Spinal cord (tissue), 10 donors: ENCODE data around the gene PRTG. TPM values are rescaled to one million over a fixed set of nuclear protein-coding genes. Genes with fewer than 3 reads are reported as not detected.
A peak's percentile ranks its signal among the peaks of the same experiment; 100 is the strongest.

Source experiments
- DNase-seq, 6 donors: peaks; one replicate each; pipeline versions ENCODE4 v3.0.0 to v3.0.0-alpha.2; 2013 to 2015; ENCODE audit warnings: low spot score in 6 of 6, low read depth in 4 of 6
- H3K27ac ChIP-seq: one replicate; pipeline ENCODE4 v1.5.1; 2013; ENCODE audit warnings: low read depth, low read length, control low read depth
- H3K27me3 ChIP-seq: one replicate; pipeline ENCODE4 v1.6.1; 2013; ENCODE audit warnings: low read length; ENCODE audit not compliant: control insufficient read depth, insufficient read depth
- H3K36me3 ChIP-seq: one replicate; pipeline ENCODE4 v1.6.1; 2013; ENCODE audit warnings: low read length; ENCODE audit not compliant: control insufficient read depth, insufficient read depth
- H3K4me1 ChIP-seq: one replicate; pipeline ENCODE4 v1.6.1; 2013; ENCODE audit warnings: low read length; ENCODE audit not compliant: control insufficient read depth, insufficient read depth
- H3K4me3 ChIP-seq: one replicate; pipeline ENCODE4 v1.5.1; 2013; ENCODE audit warnings: low read depth, low read length, control low read depth
- H3K9me3 ChIP-seq: one replicate; pipeline ENCODE4 v1.6.1; 2013; ENCODE audit warnings: low read length; ENCODE audit not compliant: control insufficient read depth, insufficient read depth
- WGBS: methylation state at CpG from one replicate; pipeline ENCODE4 v1.1.5; 2013; ENCODE audit warnings: missing lambda C conversion rate; ENCODE audit not compliant: insufficient coverage; 5-methylcytosine and 5-hydroxymethylcytosine counted together
- polyA plus RNA-seq, 2 donors: library from polyadenylated mRNA; unstranded; fragments of 120-200 nt; gene quantifications; one replicate each; pipeline ENCODE4 v1.2.1, GENCODE V29; 2013; ENCODE audit not compliant: insufficient read length in 2 of 2
- total RNA-seq, 2 donors: library from RNA; depleted of rRNA in 1 of 2; stranded (reverse); fragments of 120-200 nt in 1 of 2; fragments of >200 nt in 1 of 2; gene quantifications; one replicate each; pipeline versions ENCODE4 v1.2.3 to v1.2.4, GENCODE V29; 2013 to 2014
- donor health status: healthy.

PRTG gene
- total and polyA plus RNA-seq, 4 donors: 3.0 to 11.9 (median 7.5) TPM

GRCh38 chr15:55658886-55659285 lies 84.1 kb downstream of the PRTG start:
- no peak for DNase-seq
- H3K4me1 ChIP-seq: no peaks in the 10 kb centered on the region
- H3K27ac ChIP-seq: no peak overlapping the region
- WGBS: no CpG with 5 or more reads among the region's 1 CpG
- H3K9me3 ChIP-seq: no peaks in the 10 kb centered on the region
- H3K27me3 ChIP-seq: no peaks in the 10 kb centered on the region
- no peak overlapping the region for H3K4me3 ChIP-seq
- no peaks in the 10 kb centered on the region for H3K36me3 ChIP-seq

- H3K27ac ChIP-seq: no peak overlapping the region
- WGBS: 30% methylated on average over 3 of the region's 4 CpGs
- DNase-seq: no peak
- peaks cover 5% of the 10 kb centered on the region for H3K4me1 ChIP-seq
- H3K27me3 ChIP-seq: peaks cover 2% of the 10 kb centered on the region
- H3K4me3 ChIP-seq: no peak overlapping the region
- H3K36me3 ChIP-seq: no peaks in the 10 kb centered on the region
- H3K9me3 ChIP-seq: no peaks in the 10 kb centered on the region
These were observed 88.4 kb downstream of the PRTG start for GRCh38 chr15:55654561-55655031.

GRCh38 chr15:55652909-55653495 lies 90.0 kb downstream of the PRTG start:
- WGBS: no CpG with 5 or more reads among the region's 3 CpGs
- Histone ChIP-seq H3K27ac (no peak overlapping the region), H3K9me3 (no peaks in the 10 kb centered on the region), H3K36me3 (no peaks in the 10 kb centered on the region), H3K27me3 (peaks cover 2% of the 10 kb centered on the region), H3K4me1 (peaks cover 5% of the 10 kb centered on the region), H3K4me3 (no peak overlapping the region)
- no peak for DNase-seq

- H3K9me3 ChIP-seq: no peaks in the 10 kb centered on the region
- peaks cover 2% of the 10 kb centered on the region for H3K27me3 ChIP-seq
- H3K36me3 ChIP-seq: no peaks in the 10 kb centered on the region
- 29% methylated on average over 1 of the region's 7 CpGs for WGBS
- H3K4me1 ChIP-seq: peaks cover 5% of the 10 kb centered on the region
- H3K27ac ChIP-seq: no peak overlapping the region
- peak in 1 of 6 donors; percentile 11 for DNase-seq
- H3K4me3 ChIP-seq: no peak overlapping the region
These were observed 90.6 kb downstream of the PRTG start for GRCh38 chr15:55652359-55652758.

- H3K4me3 ChIP-seq: no peak overlapping the region
- WGBS: no CpG with 5 or more reads among the region's 1 CpG
- H3K27ac ChIP-seq: no peak overlapping the region
- no peaks in the 10 kb centered on the region for H3K9me3 ChIP-seq
- no peaks in the 10 kb centered on the region for H3K36me3 ChIP-seq
- H3K27me3 ChIP-seq: peaks cover 2% of the 10 kb centered on the region
- DNase-seq: no peak
- peaks cover 5% of the 10 kb centered on the region for H3K4me1 ChIP-seq
These were observed 93.9 kb downstream of the PRTG start for GRCh38 chr15:55649058-55649423.

- peaks cover 5% of the 10 kb centered on the region for H3K36me3 ChIP-seq
- H3K27ac ChIP-seq: no peak overlapping the region
- H3K4me1 ChIP-seq: no peaks in the 10 kb centered on the region
- H3K9me3 ChIP-seq: no peaks in the 10 kb centered on the region
- no peaks in the 10 kb centered on the region for H3K27me3 ChIP-seq
- no peak for DNase-seq
- no CpG with 5 or more reads among the region's 1 CpG for WGBS
- no peak overlapping the region for H3K4me3 ChIP-seq
These were observed 104.2 kb downstream of the PRTG start for GRCh38 chr15:55638764-55639163.

- Histone ChIP-seq H3K27me3 (no peaks in the 10 kb centered on the region), H3K4me3 (no peak overlapping the region), H3K27ac (no peak overlapping the region), H3K36me3 (peaks cover 5% of the 10 kb centered on the region), H3K9me3 (no peaks in the 10 kb centered on the region), H3K4me1 (no peaks in the 10 kb centered on the region)
- no CpG with 5 or more reads among the region's 3 CpGs for WGBS
- DNase-seq: no peak
These were observed 105.9 kb downstream of the PRTG start for GRCh38 chr15:55637086-55637485.

- no CpG with 5 or more reads among the region's 1 CpG for WGBS
- DNase-seq: no peak
- Histone ChIP-seq H3K36me3 (no peaks in the 10 kb centered on the region), H3K27ac (no peak overlapping the region), H3K9me3 (no peaks in the 10 kb centered on the region), H3K4me1 (no peaks in the 10 kb centered on the region), H3K27me3 (no peaks in the 10 kb centered on the region), H3K4me3 (no peak overlapping the region)
These were observed 109.2 kb downstream of the PRTG start for GRCh38 chr15:55633731-55634130.

GRCh38 chr15:55632434-55632833 lies 110.5 kb downstream of the PRTG start:
- no peaks in the 10 kb centered on the region for H3K9me3 ChIP-seq
- no peaks in the 10 kb centered on the region for H3K27me3 ChIP-seq
- H3K4me3 ChIP-seq: no peak overlapping the region
- H3K27ac ChIP-seq: no peak overlapping the region
- no peaks in the 10 kb centered on the region for H3K36me3 ChIP-seq
- H3K4me1 ChIP-seq: no peaks in the 10 kb centered on the region
- no peak for DNase-seq
- WGBS: 86% methylated on average over 1 of the region's 2 CpGs

- Histone ChIP-seq H3K36me3 (no peaks in the 10 kb centered on the region), H3K4me1 (no peaks in the 10 kb centered on the region), H3K9me3 (no peaks in the 10 kb centered on the region), H3K4me3 (no peak overlapping the region), H3K27me3 (no peaks in the 10 kb centered on the region), H3K27ac (no peak overlapping the region)
- WGBS: 76% methylated on average over 3 of the region's 3 CpGs
- DNase-seq: peak in 2 of 6 donors; percentile 30 to 44
These were observed 112.1 kb downstream of the PRTG start for GRCh38 chr15:55630858-55631257.
